ACHN (cell line): ENCODE results near the gene TRPM3.

ENCODE experiments used
- DNase-seq: peaks from one replicate; pipeline ENCODE4 v3.0.0-alpha.2; 2015
- in situ Hi-C: cut with HindIII; loops from 2 replicates; pipeline ENCODE4 v1.10.0; 2017; ENCODE audit warnings: low sequenced_read_pairs, low pct_ligation_motif_present, low pct_unique_long_range_greater_than_20kb

TRPM3 gene

GRCh38 chr9:70963554-70963953 lies 157.9 kb downstream of the TRPM3 start:
- DNase-seq = no peak
- in situ Hi-C loops = no loop called here

- in situ Hi-C loops = no loop called here
- no peak for DNase-seq
Observed at GRCh38 chr9:70962761-70963440, 158.5 kb downstream of the TRPM3 start.

- DNase-seq = no peak
- in situ Hi-C loops = no loop called here
Observed at GRCh38 chr9:70959366-70959765, 162.1 kb downstream of the TRPM3 start.

GRCh38 chr9:70954596-70955143 lies 166.8 kb downstream of the TRPM3 start:
- in situ Hi-C loops = no loop called here
- no peak for DNase-seq

GRCh38 chr9:70954126-70954525 lies 167.3 kb downstream of the TRPM3 start:
- in situ Hi-C loops = no loop called here
- peak; percentile 77 for DNase-seq

- no peak for DNase-seq
- in situ Hi-C loops = no loop called here
Observed at GRCh38 chr9:70951749-70952727, 169.4 kb downstream of the TRPM3 start.

GRCh38 chr9:70950270-70950669 lies 171.2 kb downstream of the TRPM3 start:
- in situ Hi-C loops = no loop called here
- DNase-seq = no peak

- in situ Hi-C loops = no loop called here
- DNase-seq = no peak
Observed at GRCh38 chr9:70949239-70949638, 172.2 kb downstream of the TRPM3 start.

GRCh38 chr9:70948744-70949143 lies 172.7 kb downstream of the TRPM3 start:
- in situ Hi-C loops = no loop called here
- DNase-seq = no peak

GRCh38 chr9:70947511-70947910 lies 173.9 kb downstream of the TRPM3 start:
- in situ Hi-C loops = no loop called here
- no peak for DNase-seq

GRCh38 chr9:70947086-70947485 lies 174.3 kb downstream of the TRPM3 start:
- in situ Hi-C loops = no loop called here
- DNase-seq = no peak

- in situ Hi-C loops = no loop called here
- no peak for DNase-seq
Observed at GRCh38 chr9:70945301-70945700, 176.1 kb downstream of the TRPM3 start.

- DNase-seq = no peak
- in situ Hi-C loops = no loop called here
Observed at GRCh38 chr9:70941191-70941590, 180.2 kb downstream of the TRPM3 start.

GRCh38 chr9:70940605-70941004 lies 180.8 kb downstream of the TRPM3 start:
- DNase-seq = no peak
- in situ Hi-C loops = no loop called here

- in situ Hi-C loops = no loop called here
- DNase-seq = no peak
Observed at GRCh38 chr9:70936536-70936935, 184.9 kb downstream of the TRPM3 start.

GRCh38 chr9:70935856-70936255 lies 185.6 kb downstream of the TRPM3 start:
- in situ Hi-C loops = no loop called here
- no peak for DNase-seq

GRCh38 chr9:70934642-70935041 lies 186.8 kb downstream of the TRPM3 start:
- in situ Hi-C loops = no loop called here
- DNase-seq = no peak

GRCh38 chr9:70933321-70933720 lies 188.1 kb downstream of the TRPM3 start:
- no peak for DNase-seq
- in situ Hi-C loops = no loop called here

GRCh38 chr9:70932097-70932496 lies 189.3 kb downstream of the TRPM3 start:
- DNase-seq = no peak
- in situ Hi-C loops = no loop called here
